ENCODE results near the gene ARHGAP26. TPM values are rescaled to one million over a fixed set of nuclear protein-coding genes. Genes with fewer than 3 reads are reported as not detected.
A peak's percentile ranks its signal among the peaks of the same experiment; 100 is the strongest.

Gene ARHGAP26
- total RNA-seq, 1 experiment from 2014 or later: 65.5 TPM

DNA sequence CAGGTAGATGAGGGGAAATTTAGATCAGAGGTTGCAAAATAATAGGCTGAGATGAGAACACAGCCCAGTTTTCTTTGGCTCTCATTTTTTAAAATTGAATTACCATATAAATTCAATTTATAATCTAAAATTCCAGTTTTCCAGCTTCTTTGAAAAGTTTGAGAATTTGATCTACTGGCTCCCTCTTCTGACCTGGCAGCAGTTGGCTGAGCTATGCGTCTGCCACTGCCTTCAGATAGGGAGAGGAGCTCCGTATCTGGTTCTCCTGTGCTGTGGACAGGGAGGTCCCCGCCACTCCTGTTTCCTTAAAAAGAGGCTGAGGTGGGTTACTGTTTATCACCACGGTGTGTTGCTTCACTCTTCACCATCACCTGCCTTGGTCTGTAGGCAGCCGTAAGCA, 103.7 kb downstream of the ARHGAP26 start:
- ChIA-PET POLR2A (no interaction called here), CTCF (interaction anchor here (0.6 to 2.3 kb wide), 3 partner anchors 121 to 161 kb away, joined by 3 to 12 read pairs (median 3); no protein-coding TSS in a partner anchor)
- Histone ChIP-seq H3K4me3 (ENCODE audit: low read depth in 2 of 2, low read length in 2 of 2) (no peak overlapping the region), H3K27ac (ENCODE audit: low read length) (0 out of 2 replicates have a peak overlapping the region, but pooled peaks have one; percentile 18), H3K36me3 (ENCODE audit: control insufficient read depth, insufficient read depth, low read length) (no peaks in the 10 kb centered on the region), H3K27me3 (ENCODE audit: control insufficient read depth, insufficient read depth, low read length) (no peaks in the 10 kb centered on the region), H3K4me1 (ENCODE audit: control insufficient read depth, insufficient read depth, low read length) (peaks cover 65% of the 10 kb centered on the region), H3K9me3 (ENCODE audit: control insufficient read depth, insufficient read depth, low read depth, low read length) (no peaks in the 10 kb centered on the region)
- intact Hi-C loops (cut with micrococcal nuclease; ENCODE audit: unreplicated experiment): loop anchor here (10.0 kb wide), 1 partner anchor 129 kb away; no protein-coding TSS in a partner anchor
- no peak for TF ChIP-seq SIN3A (IDR thresholded peaks at IDR 0.05; ENCODE audit: borderline replicate concordance, insufficient read depth, low read depth, low read length)
- TF ChIP-seq, protein P1, sequence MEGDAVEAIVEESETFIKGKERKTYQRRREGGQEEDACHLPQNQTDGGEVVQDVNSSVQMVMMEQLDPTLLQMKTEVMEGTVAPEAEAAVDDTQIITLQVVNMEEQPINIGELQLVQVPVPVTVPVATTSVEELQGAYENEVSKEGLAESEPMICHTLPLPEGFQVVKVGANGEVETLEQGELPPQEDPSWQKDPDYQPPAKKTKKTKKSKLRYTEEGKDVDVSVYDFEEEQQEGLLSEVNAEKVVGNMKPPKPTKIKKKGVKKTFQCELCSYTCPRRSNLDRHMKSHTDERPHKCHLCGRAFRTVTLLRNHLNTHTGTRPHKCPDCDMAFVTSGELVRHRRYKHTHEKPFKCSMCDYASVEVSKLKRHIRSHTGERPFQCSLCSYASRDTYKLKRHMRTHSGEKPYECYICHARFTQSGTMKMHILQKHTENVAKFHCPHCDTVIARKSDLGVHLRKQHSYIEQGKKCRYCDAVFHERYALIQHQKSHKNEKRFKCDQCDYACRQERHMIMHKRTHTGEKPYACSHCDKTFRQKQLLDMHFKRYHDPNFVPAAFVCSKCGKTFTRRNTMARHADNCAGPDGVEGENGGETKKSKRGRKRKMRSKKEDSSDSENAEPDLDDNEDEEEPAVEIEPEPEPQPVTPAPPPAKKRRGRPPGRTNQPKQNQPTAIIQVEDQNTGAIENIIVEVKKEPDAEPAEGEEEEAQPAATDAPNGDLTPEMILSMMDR (IDR thresholded peaks at IDR 0.05): peak; percentile 20; the same call in 1 of the 2 replicates
- TF ChIP-seq, protein P2, sequence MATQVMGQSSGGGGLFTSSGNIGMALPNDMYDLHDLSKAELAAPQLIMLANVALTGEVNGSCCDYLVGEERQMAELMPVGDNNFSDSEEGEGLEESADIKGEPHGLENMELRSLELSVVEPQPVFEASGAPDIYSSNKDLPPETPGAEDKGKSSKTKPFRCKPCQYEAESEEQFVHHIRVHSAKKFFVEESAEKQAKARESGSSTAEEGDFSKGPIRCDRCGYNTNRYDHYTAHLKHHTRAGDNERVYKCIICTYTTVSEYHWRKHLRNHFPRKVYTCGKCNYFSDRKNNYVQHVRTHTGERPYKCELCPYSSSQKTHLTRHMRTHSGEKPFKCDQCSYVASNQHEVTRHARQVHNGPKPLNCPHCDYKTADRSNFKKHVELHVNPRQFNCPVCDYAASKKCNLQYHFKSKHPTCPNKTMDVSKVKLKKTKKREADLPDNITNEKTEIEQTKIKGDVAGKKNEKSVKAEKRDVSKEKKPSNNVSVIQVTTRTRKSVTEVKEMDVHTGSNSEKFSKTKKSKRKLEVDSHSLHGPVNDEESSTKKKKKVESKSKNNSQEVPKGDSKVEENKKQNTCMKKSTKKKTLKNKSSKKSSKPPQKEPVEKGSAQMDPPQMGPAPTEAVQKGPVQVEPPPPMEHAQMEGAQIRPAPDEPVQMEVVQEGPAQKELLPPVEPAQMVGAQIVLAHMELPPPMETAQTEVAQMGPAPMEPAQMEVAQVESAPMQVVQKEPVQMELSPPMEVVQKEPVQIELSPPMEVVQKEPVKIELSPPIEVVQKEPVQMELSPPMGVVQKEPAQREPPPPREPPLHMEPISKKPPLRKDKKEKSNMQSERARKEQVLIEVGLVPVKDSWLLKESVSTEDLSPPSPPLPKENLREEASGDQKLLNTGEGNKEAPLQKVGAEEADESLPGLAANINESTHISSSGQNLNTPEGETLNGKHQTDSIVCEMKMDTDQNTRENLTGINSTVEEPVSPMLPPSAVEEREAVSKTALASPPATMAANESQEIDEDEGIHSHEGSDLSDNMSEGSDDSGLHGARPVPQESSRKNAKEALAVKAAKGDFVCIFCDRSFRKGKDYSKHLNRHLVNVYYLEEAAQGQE (IDR thresholded peaks at IDR 0.05; ENCODE audit: insufficient read depth in 1 of 2, low read depth in 2 of 2, low read length in 1 of 2): no peak
- BruUV-seq (replicated peaks): no TSS peak
- ATAC-seq (no peak), DNase-seq (ENCODE audit: low read depth, low spot score) (no peak)
- in situ Hi-C loops (cut with HindIII; ENCODE audit: low pct_unique_long_range_greater_than_20kb, low sequenced_read_pairs): no loop called here

DNA sequence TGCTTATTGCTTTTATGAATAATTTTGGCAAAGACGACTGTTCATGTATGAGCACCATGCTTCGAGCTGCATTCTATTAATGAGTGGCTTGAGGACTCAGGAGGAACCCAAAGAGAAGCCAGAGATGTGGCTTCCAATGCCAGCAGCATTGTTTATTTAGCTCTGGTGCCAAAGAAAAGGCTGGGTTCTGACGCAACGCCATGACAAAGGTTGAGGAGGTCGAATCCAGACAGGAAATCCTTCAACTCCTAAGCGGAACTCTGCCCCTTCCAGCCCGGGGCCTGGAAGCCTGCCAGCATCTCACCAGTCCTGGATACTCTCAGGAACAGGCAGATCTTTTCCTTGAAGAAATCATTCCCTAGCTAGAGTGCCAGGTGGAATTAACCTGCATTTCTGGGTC, 104.4 kb downstream of the ARHGAP26 start:
- intact Hi-C loops (cut with micrococcal nuclease; ENCODE audit: unreplicated experiment): loop anchor here (10.0 kb wide), 1 partner anchor 130 kb away; no protein-coding TSS in a partner anchor
- peaks cover 67% of the 10 kb centered on the region for H3K4me1 ChIP-seq (ENCODE audit: control insufficient read depth, insufficient read depth, low read length)
- POLR2A ChIA-PET: no interaction called here

More for the DNA sequence above, 104.4 kb downstream of the ARHGAP26 start:
- H3K36me3 ChIP-seq (ENCODE audit: control insufficient read depth, insufficient read depth, low read length): no peaks in the 10 kb centered on the region
- no TSS peak for BruUV-seq (replicated peaks)
- TF ChIP-seq, protein P2 (IDR thresholded peaks at IDR 0.05; ENCODE audit: insufficient read depth in 1 of 2, low read depth in 2 of 2, low read length in 1 of 2): no peak
- TF ChIP-seq, protein P1 (IDR thresholded peaks at IDR 0.05): no peak
- no peak for TF ChIP-seq TCF7L2 (IDR thresholded peaks at IDR 0.05; ENCODE audit: low read depth, low read length)
- TF ChIP-seq POLR2AphosphoS5 (IDR thresholded peaks at IDR 0.05; ENCODE audit: low read depth, low read length): no peak
- no peak for TF ChIP-seq SIN3A (IDR thresholded peaks at IDR 0.05; ENCODE audit: borderline replicate concordance, insufficient read depth, low read depth, low read length)
- DNase-seq (ENCODE audit: low read depth, low spot score) (peak; percentile 39), ATAC-seq (no peak)
- no peak overlapping the region for H3K4me3 ChIP-seq (ENCODE audit: low read depth in 2 of 2, low read length in 2 of 2)
- in situ Hi-C loops (cut with HindIII; ENCODE audit: low pct_unique_long_range_greater_than_20kb, low sequenced_read_pairs): no loop called here
- CTCF ChIA-PET: interaction anchor here (0.7 kb wide), 1 partner anchor 157 kb away, joined by 3 read pairs; no protein-coding TSS in a partner anchor
- H3K27me3 ChIP-seq (ENCODE audit: control insufficient read depth, insufficient read depth, low read length): no peaks in the 10 kb centered on the region
- peak overlapping the region; percentile 60; the same call in 1 of the 2 replicates for H3K27ac ChIP-seq (ENCODE audit: low read length)
- no peaks in the 10 kb centered on the region for H3K9me3 ChIP-seq (ENCODE audit: control insufficient read depth, insufficient read depth, low read depth, low read length)
